ENCODE data around the gene EIPR1.

Gene EIPR1

DNA sequence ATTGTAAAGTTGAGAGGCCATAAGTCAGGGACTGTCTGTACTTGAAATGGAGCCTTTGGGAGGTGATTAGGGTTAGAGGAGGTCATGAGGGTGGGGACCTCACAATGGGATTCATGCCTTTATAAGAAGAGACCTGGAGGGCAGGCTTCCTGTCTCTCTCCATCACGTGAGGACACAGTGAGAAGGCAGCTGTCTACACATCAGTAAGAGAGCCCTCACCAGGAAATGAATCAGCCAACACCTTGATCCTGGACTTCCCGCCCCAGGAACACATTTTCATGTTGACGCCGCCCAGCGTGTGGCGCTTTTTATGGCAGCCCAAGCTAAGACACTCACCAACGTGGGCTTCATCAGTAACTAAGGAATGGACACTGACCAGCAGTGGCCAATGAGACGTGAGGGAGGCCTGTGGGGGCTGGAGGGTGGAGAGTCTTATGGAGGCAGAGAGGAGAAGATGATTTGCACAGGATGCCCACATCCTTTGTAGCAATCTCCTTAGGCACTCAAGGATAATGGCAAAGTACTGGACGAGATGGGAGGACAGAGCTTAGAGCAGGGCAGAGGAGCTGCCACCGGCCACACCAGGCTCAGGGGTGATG, 162.7 kb downstream of the EIPR1 start:
- Mint-ChIP-seq H3K36me3 (ENCODE audit: low read depth) (peaks cover 22% of the 10 kb centered on the region), H3K4me3 (no peak overlapping the region), H3K4me1 (no peaks in the 10 kb centered on the region), H3K27ac (no peak overlapping the region), H3K27me3 (ENCODE audit: low read depth) (no peaks in the 10 kb centered on the region), H3K9me3 (peaks cover 3% of the 10 kb centered on the region)
- TF ChIP-seq, protein P1, sequence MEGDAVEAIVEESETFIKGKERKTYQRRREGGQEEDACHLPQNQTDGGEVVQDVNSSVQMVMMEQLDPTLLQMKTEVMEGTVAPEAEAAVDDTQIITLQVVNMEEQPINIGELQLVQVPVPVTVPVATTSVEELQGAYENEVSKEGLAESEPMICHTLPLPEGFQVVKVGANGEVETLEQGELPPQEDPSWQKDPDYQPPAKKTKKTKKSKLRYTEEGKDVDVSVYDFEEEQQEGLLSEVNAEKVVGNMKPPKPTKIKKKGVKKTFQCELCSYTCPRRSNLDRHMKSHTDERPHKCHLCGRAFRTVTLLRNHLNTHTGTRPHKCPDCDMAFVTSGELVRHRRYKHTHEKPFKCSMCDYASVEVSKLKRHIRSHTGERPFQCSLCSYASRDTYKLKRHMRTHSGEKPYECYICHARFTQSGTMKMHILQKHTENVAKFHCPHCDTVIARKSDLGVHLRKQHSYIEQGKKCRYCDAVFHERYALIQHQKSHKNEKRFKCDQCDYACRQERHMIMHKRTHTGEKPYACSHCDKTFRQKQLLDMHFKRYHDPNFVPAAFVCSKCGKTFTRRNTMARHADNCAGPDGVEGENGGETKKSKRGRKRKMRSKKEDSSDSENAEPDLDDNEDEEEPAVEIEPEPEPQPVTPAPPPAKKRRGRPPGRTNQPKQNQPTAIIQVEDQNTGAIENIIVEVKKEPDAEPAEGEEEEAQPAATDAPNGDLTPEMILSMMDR (IDR thresholded peaks at IDR 0.05; ENCODE audit: unreplicated experiment in 3 of 3): no peak

DNA sequence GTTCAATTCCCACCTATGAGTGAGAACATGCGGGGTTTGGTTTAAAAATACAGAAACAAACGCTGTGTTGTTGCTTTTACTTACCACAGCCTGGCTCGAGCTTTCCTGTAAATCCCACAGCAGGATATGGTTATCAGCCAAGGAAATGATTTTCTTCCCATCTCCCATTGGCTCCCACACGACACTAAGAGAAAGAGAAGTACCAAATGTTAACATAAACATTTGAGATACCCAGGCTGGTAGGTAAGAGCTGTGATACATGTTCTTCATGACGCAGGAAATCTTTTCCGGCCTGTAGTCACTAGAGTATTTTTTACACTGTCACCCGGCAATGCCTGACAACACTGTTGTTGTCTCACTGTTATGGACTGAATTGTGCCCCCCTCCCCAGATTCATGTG, 163.6 kb downstream of the EIPR1 start:
- Mint-ChIP-seq H3K4me1 (no peaks in the 10 kb centered on the region), H3K9me3 (no peaks in the 10 kb centered on the region), H3K27me3 (ENCODE audit: low read depth) (no peaks in the 10 kb centered on the region), H3K36me3 (ENCODE audit: low read depth) (peaks cover 26% of the 10 kb centered on the region), H3K4me3 (no peak overlapping the region), H3K27ac (no peak overlapping the region)
- TF ChIP-seq, protein P1 (IDR thresholded peaks at IDR 0.05; ENCODE audit: unreplicated experiment in 3 of 3): no peak

DNA sequence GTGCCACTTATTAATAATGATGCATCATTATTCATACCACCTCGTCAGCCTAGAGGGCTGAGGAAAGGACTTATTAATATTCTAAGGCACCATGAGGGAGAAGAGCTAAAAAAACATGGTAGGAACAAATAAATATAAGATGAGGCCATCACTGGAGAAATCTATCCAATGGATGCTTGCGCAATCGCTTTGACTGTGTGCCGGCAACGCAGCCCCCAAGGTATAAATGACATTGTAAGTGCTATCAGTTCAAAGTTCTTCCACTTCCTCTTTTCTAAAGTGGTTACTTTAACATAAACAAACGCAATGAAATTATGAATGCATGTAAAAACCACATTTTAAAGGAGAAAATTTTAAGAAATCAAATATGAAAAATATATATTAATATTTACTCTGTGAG, 164.6 kb downstream of the EIPR1 start:
- Mint-ChIP-seq H3K36me3 (ENCODE audit: low read depth) (peaks cover 26% of the 10 kb centered on the region), H3K9me3 (no peaks in the 10 kb centered on the region), H3K4me1 (no peaks in the 10 kb centered on the region), H3K4me3 (no peak overlapping the region), H3K27me3 (ENCODE audit: low read depth) (no peaks in the 10 kb centered on the region), H3K27ac (no peak overlapping the region)
- TF ChIP-seq, protein P1 (IDR thresholded peaks at IDR 0.05; ENCODE audit: unreplicated experiment in 3 of 3): no peak

DNA sequence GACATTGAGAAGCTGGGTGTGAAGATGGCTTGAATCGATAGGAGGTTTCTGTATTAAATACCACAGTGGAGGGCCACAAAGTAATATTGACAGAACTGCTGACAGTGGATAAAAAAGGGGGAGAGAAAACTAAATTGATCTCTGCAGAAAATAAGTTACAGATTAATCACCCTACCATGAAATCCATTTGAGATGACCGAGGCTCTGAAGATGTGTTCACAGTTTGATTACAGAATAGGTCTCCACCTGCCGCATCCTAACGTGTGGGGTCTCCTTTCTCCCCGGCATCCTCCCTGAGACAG, 165.6 kb downstream of the EIPR1 start:
- TF ChIP-seq, protein P1 (IDR thresholded peaks at IDR 0.05; ENCODE audit: unreplicated experiment in 3 of 3): no peak

DNA sequence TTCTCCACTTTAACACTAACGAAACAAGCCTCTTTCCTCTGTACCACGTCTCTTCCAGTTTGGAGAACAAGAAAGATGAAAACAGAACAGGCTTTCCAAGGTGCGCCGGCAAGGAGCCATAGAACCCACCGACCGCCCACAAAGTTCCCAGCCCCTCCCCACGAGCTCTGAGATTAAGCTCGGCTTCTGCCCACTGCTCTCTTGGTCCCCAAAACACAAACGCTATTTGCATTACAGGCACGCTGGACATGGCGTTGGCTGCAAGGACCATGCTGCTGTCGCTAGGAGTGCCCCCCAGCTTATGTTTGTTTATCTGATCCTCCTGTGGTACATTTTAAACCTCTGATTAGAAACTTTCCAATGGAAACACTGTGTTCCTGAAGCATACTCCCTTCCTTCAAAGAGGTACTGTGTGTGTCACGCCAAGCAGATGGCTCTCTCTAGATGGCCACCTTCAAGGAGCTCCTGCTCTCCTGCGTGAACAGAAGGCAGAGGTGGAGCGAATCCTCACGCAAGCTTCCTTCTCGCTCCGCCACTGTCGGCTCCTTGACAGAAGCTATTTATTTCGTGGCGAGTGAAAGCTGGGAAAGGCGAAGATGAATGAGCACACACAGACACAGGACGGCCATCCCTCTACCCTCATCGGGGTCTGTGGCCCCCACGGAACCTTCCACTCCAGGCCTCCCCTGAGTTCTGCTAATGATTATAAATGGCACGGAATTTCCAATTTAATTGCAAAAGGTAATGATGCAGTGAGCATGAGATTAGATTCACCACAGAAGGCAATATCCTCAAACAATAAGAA, 166.2 kb downstream of the EIPR1 start:
- Mint-ChIP-seq H3K4me1 (no peaks in the 10 kb centered on the region), H3K36me3 (ENCODE audit: low read depth) (peaks cover 26% of the 10 kb centered on the region), H3K27me3 (ENCODE audit: low read depth) (no peaks in the 10 kb centered on the region), H3K9me3 (no peaks in the 10 kb centered on the region), H3K4me3 (no peak overlapping the region), H3K27ac (no peak overlapping the region)
- TF ChIP-seq, protein P1 (IDR thresholded peaks at IDR 0.05; ENCODE audit: unreplicated experiment in 3 of 3): no peak

More for the DNA sequence above, 165.6 kb downstream of the EIPR1 start:
- Mint-ChIP-seq H3K36me3 (ENCODE audit: low read depth) (peaks cover 26% of the 10 kb centered on the region), H3K9me3 (no peaks in the 10 kb centered on the region), H3K4me1 (no peaks in the 10 kb centered on the region), H3K27ac (no peak overlapping the region), H3K27me3 (ENCODE audit: low read depth) (no peaks in the 10 kb centered on the region), H3K4me3 (no peak overlapping the region)

DNA sequence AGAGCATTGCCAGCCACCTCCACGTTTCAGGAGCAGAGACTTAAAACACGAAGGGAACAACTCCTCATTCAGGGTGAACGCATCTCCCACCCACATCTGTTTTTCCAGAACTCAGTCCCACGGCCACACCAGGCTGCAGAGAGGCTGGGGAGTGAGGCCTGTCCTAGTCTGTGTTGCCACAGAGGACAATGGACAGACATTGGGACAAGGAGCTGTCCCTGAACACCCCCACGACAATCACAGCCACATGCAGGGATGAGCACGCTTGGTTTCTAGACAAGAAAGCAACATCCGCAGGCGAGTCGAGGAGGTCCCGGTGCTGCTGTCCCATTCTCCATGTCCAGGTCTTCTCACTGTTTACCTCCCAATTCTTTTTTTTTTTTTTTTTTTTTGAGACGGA, 167.4 kb downstream of the EIPR1 start:
- no peak overlapping the region for H3K27ac Mint-ChIP-seq
- TF ChIP-seq, protein P1 (IDR thresholded peaks at IDR 0.05; ENCODE audit: unreplicated experiment in 3 of 3): no peak
- H3K36me3 Mint-ChIP-seq (ENCODE audit: low read depth): peaks cover 26% of the 10 kb centered on the region
- no peaks in the 10 kb centered on the region for H3K27me3 Mint-ChIP-seq (ENCODE audit: low read depth)
- no peaks in the 10 kb centered on the region for H3K9me3 Mint-ChIP-seq
- H3K4me1 Mint-ChIP-seq: no peaks in the 10 kb centered on the region
- H3K4me3 Mint-ChIP-seq: no peak overlapping the region
